Lung (tissue), 12 donors: Measurements from ENCODE around the gene MYZAP. TPM values are rescaled to one million over a fixed set of nuclear protein-coding genes. Genes with fewer than 3 reads are reported as not detected.
A peak's percentile ranks its signal among the peaks of the same experiment; 100 is the strongest.

Source experiments
- ATAC-seq: fragments of 200-7000 bp; cut with Tn5 transposase; one replicate; pipeline ENCODE4 v1.9.1; 2020; ENCODE audit warnings: moderate number of reproducible peaks; ENCODE audit not compliant: insufficient read depth, low FRiP score
- DNase-seq, 3 donors: peaks; one replicate each; pipeline ENCODE4 v3.0.0-alpha.2; 2013 to 2017
- H3K27ac ChIP-seq, 2 donors: one replicate each; pipeline ENCODE4 v1.5.1; 2013; ENCODE audit warnings: mild to moderate bottlenecking in 2 of 2, moderate library complexity in 2 of 2, control low read depth in 1 of 2, inconsistent platforms in 1 of 2, low read depth in 1 of 2, low read length in 1 of 2
- H3K27me3 ChIP-seq, 3 donors: one replicate each; pipeline ENCODE4 v1.5.1; 2013; ENCODE audit warnings: low read length in 2 of 3; ENCODE audit not compliant: control insufficient read depth in 3 of 3, insufficient read depth in 3 of 3
- H3K36me3 ChIP-seq, 4 donors: one replicate each; pipeline ENCODE4 v1.5.1; 2013; ENCODE audit warnings: low read length in 4 of 4, mild to moderate bottlenecking in 1 of 4, moderate library complexity in 1 of 4; ENCODE audit not compliant: control insufficient read depth in 4 of 4, insufficient read depth in 4 of 4
- H3K4me1 ChIP-seq, 5 donors: one replicate each; pipeline ENCODE4 v1.5.1; 2013; ENCODE audit warnings: low read length in 5 of 5, mild to moderate bottlenecking in 2 of 5, moderate library complexity in 1 of 5; ENCODE audit not compliant: control insufficient read depth in 5 of 5, insufficient read depth in 5 of 5
- H3K4me3 ChIP-seq: one replicate; pipeline ENCODE4 v1.5.1; 2013; ENCODE audit warnings: mild to moderate bottlenecking, control low read depth, moderate library complexity
- H3K9ac ChIP-seq, 2 donors: one replicate each; pipeline ENCODE4 v1.5.1; 2013; ENCODE audit warnings: low read length in 2 of 2, control low read depth in 1 of 2; ENCODE audit not compliant: insufficient read depth in 1 of 2
- H3K9me3 ChIP-seq, 4 donors: one replicate each; pipeline ENCODE4 v1.5.1; 2013; ENCODE audit warnings: low read length in 3 of 4, mild to moderate bottlenecking in 1 of 4, moderate library complexity in 1 of 4; ENCODE audit not compliant: control insufficient read depth in 4 of 4, insufficient read depth in 3 of 4
- WGBS, 2 donors: extraction: QIAGEN DNeasy Blood & Tissue Kit; methylation state at CpG; one replicate each; pipeline ENCODE4 v1.1.7; 2013; 5-methylcytosine and 5-hydroxymethylcytosine counted together
- polyA plus RNA-seq, 2 donors: library from polyadenylated mRNA; stranded (reverse); fragments of 200-250 nt; gene quantifications; one replicate each; pipeline ENCODE4 v1.2.1, GENCODE V29; 2013
- total RNA-seq, 2 donors: library from RNA; depleted of rRNA in 1 of 2; stranded (reverse); fragments of >200 nt in 1 of 2; gene quantifications; one replicate each; pipeline ENCODE4 v1.2.1, GENCODE V29; 2014 to 2021
- TF ChIP-seq, protein P1 (sequence below): IDR thresholded peaks from 2 replicates; pipeline ENCODE4 v1.5.1; 2012; ENCODE audit warnings: mild to moderate bottlenecking; ENCODE audit errors: control extremely low read depth, extremely low read depth
- donor health status: control.
- donor health status: control.
- donor health status: Bipolar disorder and iron deficiency.
- donor health status: healthy.
- donor health status: DM: yes; HTN: yes; CAD: no.

MYZAP gene
- total and polyA plus RNA-seq, 4 donors, result 6.9 to 36.9 (median 11.6) TPM

GRCh38 chr15:57606048-57606447, 14.3 kb downstream of the MYZAP start:
- no peak for DNase-seq
- no peak for ATAC-seq
- H3K9ac ChIP-seq, result no peak overlapping the region
- H3K36me3 ChIP-seq, result peaks cover 0 to 2% (median 1%) of the 10 kb centered on the region in 4 donors
- TF ChIP-seq, protein P1, sequence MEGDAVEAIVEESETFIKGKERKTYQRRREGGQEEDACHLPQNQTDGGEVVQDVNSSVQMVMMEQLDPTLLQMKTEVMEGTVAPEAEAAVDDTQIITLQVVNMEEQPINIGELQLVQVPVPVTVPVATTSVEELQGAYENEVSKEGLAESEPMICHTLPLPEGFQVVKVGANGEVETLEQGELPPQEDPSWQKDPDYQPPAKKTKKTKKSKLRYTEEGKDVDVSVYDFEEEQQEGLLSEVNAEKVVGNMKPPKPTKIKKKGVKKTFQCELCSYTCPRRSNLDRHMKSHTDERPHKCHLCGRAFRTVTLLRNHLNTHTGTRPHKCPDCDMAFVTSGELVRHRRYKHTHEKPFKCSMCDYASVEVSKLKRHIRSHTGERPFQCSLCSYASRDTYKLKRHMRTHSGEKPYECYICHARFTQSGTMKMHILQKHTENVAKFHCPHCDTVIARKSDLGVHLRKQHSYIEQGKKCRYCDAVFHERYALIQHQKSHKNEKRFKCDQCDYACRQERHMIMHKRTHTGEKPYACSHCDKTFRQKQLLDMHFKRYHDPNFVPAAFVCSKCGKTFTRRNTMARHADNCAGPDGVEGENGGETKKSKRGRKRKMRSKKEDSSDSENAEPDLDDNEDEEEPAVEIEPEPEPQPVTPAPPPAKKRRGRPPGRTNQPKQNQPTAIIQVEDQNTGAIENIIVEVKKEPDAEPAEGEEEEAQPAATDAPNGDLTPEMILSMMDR, result no peak
- H3K27ac ChIP-seq, result peak overlapping the region in 1 of 2 donors; percentile 85
- no peak overlapping the region for H3K4me3 ChIP-seq
- H3K4me1 ChIP-seq, result peaks cover 0 to 29% (median 11%) of the 10 kb centered on the region in 5 donors
- no peaks in the 10 kb centered on the region for H3K9me3 ChIP-seq
- no peaks in the 10 kb centered on the region for H3K27me3 ChIP-seq
- WGBS, 2 donors, result 90 to 92% methylated on average over 2 of the region's 2 CpGs

- TF ChIP-seq, protein P1, result no peak
- no peak overlapping the region for H3K9ac ChIP-seq
- peak overlapping the region; percentile 47 to 91 for H3K27ac ChIP-seq
- H3K9me3 ChIP-seq, result no peaks in the 10 kb centered on the region
- 79 to 81% methylated on average over 1 of the region's 1 CpG for WGBS, 2 donors
- H3K27me3 ChIP-seq, result no peaks in the 10 kb centered on the region
- H3K4me1 ChIP-seq, result peaks cover 0 to 24% (median 16%) of the 10 kb centered on the region in 5 donors
- H3K4me3 ChIP-seq, result no peak overlapping the region
- no peak for DNase-seq
- ATAC-seq, result no peak
- H3K36me3 ChIP-seq, result peaks cover 0 to 2% (median 1%) of the 10 kb centered on the region in 4 donors
Measured at GRCh38 chr15:57606816-57607215, 15.1 kb downstream of the MYZAP start.

DNA sequence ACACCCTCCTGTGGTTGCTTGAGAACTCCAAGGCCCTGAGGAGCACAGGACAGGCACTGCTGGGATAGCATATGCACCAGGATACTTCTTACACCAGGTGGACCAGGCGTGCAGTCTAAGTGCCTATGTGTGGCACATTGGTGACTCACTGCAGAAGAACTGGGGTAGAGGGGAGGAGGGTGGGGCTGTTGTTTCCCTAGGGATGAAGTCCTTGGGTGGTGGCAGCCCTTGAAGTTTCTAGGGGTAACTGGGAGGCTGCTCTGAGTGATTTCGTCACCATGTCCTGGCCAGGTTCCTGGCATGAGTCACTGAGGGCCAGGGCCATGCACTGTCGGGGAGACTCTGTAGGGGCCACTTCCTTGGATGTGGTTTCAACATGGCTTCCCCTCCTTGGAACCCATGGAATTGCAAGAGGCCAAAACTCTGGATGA, 15.9 kb downstream of the MYZAP start:
- peaks cover 0 to 2% (median 1%) of the 10 kb centered on the region in 4 donors for H3K36me3 ChIP-seq
- peak overlapping the region; percentile 26 to 91 for H3K27ac ChIP-seq
- ATAC-seq, result peak; percentile 86
- H3K4me3 ChIP-seq, result no peak overlapping the region
- no peak overlapping the region for H3K9ac ChIP-seq
- peaks cover 0 to 18% (median 16%) of the 10 kb centered on the region in 5 donors for H3K4me1 ChIP-seq
- WGBS, 2 donors, result 47 to 60% methylated on average over 3 of the region's 3 CpGs
- DNase-seq, result no peak
- H3K27me3 ChIP-seq, result no peaks in the 10 kb centered on the region
- H3K9me3 ChIP-seq, result no peaks in the 10 kb centered on the region
- TF ChIP-seq, protein P1, result no peak
